Muscle of leg (tissue), 11 donors: ENCODE measurements around the gene R3HDM1. TPM values are rescaled to one million over a fixed set of nuclear protein-coding genes. Genes with fewer than 3 reads are reported as not detected.

ENCODE experiments used
- DNase-seq: peaks from one replicate; pipeline ENCODE4 v3.0.0; 2013
- H3K27ac ChIP-seq: one replicate; pipeline ENCODE4 v1.5.1; 2013; ENCODE audit warnings: mild to moderate bottlenecking, low read length, control low read depth
- H3K27me3 ChIP-seq: one replicate; pipeline ENCODE4 v1.6.1; 2013; ENCODE audit warnings: low read length; ENCODE audit not compliant: control insufficient read depth, insufficient read depth
- H3K36me3 ChIP-seq: one replicate; pipeline ENCODE4 v1.6.1; 2013; ENCODE audit warnings: low read length; ENCODE audit not compliant: control insufficient read depth, insufficient read depth
- H3K4me1 ChIP-seq: one replicate; pipeline ENCODE4 v1.6.1; 2013; ENCODE audit warnings: low read length; ENCODE audit not compliant: control insufficient read depth, insufficient read depth
- H3K4me3 ChIP-seq: one replicate; pipeline ENCODE4 v1.5.1; 2013; ENCODE audit warnings: low read length, control low read depth
- H3K9me3 ChIP-seq: replicated peaks from 2 replicates; pipeline ENCODE4 v1.6.1; 2013; ENCODE audit warnings: low read depth, low read length; ENCODE audit not compliant: control insufficient read depth
- WGBS: methylation state at CpG from one replicate; pipeline ENCODE4 v1.1.5; 2013; ENCODE audit warnings: missing lambda C conversion rate; ENCODE audit not compliant: insufficient coverage; 5-methylcytosine and 5-hydroxymethylcytosine counted together
- polyA plus RNA-seq, 8 donors: library from polyadenylated mRNA; unstranded; fragments of 120-200 nt; gene quantifications; one replicate each; pipeline versions ENCODE4 v1.2.1 to v1.2.3, GENCODE V29; 2013; ENCODE audit warnings: inconsistent platforms in 1 of 8, low replicate concordance in 1 of 8; ENCODE audit not compliant: insufficient read length in 8 of 8, insufficient read depth in 1 of 8
- total RNA-seq: library from RNA; stranded (reverse); fragments of 120-200 nt; gene quantifications from one replicate; pipeline ENCODE4 v1.2.4, GENCODE V29; 2013

The R3HDM1 gene
- total and polyA plus RNA-seq, 9 donors = 10.4 to 29.7 (median 23.7) TPM

- Histone ChIP-seq H3K27me3 (no peaks in the 10 kb centered on the region), H3K27ac (no peak overlapping the region), H3K4me1 (no peaks in the 10 kb centered on the region), H3K4me3 (no peak overlapping the region), H3K9me3 (peaks cover 6% of the 10 kb centered on the region), H3K36me3 (peaks cover 49% of the 10 kb centered on the region)
- DNase-seq = no peak
Observed at GRCh38 chr2:135762022-135762421, 230.7 kb downstream of the R3HDM1 start.

GRCh38 chr2:135762530-135762929 is 231.2 kb downstream of the R3HDM1 start:
- Histone ChIP-seq H3K4me3 (no peak overlapping the region), H3K9me3 (peaks cover 3% of the 10 kb centered on the region), H3K4me1 (no peaks in the 10 kb centered on the region), H3K36me3 (peaks cover 46% of the 10 kb centered on the region), H3K27ac (no peak overlapping the region), H3K27me3 (no peaks in the 10 kb centered on the region)
- WGBS = 100% methylated on average over 1 of the region's 1 CpG
- DNase-seq = no peak

GRCh38 chr2:135768863-135769262 is 237.6 kb downstream of the R3HDM1 start:
- H3K4me3 ChIP-seq = no peak overlapping the region
- H3K36me3 ChIP-seq = peaks cover 53% of the 10 kb centered on the region
- H3K4me1 ChIP-seq = no peaks in the 10 kb centered on the region
- no peaks in the 10 kb centered on the region for H3K27me3 ChIP-seq
- 97% methylated on average over 7 of the region's 8 CpGs for WGBS
- DNase-seq = no peak
- no peak overlapping the region for H3K27ac ChIP-seq
- H3K9me3 ChIP-seq = peaks cover 3% of the 10 kb centered on the region

DNA sequence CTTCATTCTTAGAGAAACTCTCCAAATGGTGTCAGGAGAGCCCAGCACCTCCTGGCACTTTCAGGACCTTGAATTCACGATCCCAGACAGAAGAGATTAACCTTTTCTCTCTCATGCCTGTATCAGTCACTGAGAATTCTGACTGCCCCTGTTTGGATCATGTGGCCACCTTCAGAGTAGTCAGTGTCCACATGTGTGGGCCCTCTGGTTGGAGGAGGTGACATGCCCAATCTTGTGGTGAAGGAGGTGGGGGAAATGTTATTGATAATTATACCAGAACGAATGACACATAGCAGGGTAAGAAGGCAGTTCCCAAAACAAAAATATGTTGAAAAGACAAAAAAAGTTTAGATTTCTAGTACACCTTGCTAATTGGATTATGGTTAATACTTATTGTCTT is 242.0 kb downstream of the R3HDM1 start:
- no peak overlapping the region for H3K27ac ChIP-seq
- no CpG with 5 or more reads among the region's 2 CpGs for WGBS
- no peaks in the 10 kb centered on the region for H3K27me3 ChIP-seq
- DNase-seq = no peak
- H3K36me3 ChIP-seq = peaks cover 56% of the 10 kb centered on the region
- no peak overlapping the region for H3K4me3 ChIP-seq
- peaks cover 3% of the 10 kb centered on the region for H3K9me3 ChIP-seq
- H3K4me1 ChIP-seq = no peaks in the 10 kb centered on the region

- H3K9me3 ChIP-seq = peaks cover 3% of the 10 kb centered on the region
- H3K4me1 ChIP-seq = no peaks in the 10 kb centered on the region
- no peak overlapping the region for H3K4me3 ChIP-seq
- H3K27me3 ChIP-seq = no peaks in the 10 kb centered on the region
- no peak for DNase-seq
- no peak overlapping the region for H3K27ac ChIP-seq
- peaks cover 50% of the 10 kb centered on the region for H3K36me3 ChIP-seq
Observed at GRCh38 chr2:135773917-135774316, 242.6 kb downstream of the R3HDM1 start.

Other genes starting within 250 kb of the R3HDM1 start
- 9.1 TPM for gene ZRANB3, start 266 bp upstream of the R3HDM1 start, total RNA-seq
- 1 to 10 TPM; 4.9 to 8.0 (median 6.5) TPM for gene ZRANB3, start 266 bp upstream of the R3HDM1 start, polyA plus RNA-seq
- 41.8 TPM for gene UBXN4, start 210.4 kb downstream of the R3HDM1 start, total RNA-seq
- gene UBXN4, start 210.4 kb downstream of the R3HDM1 start, polyA plus RNA-seq = 10 to 100 TPM; 60.5 to 81.8 (median 68.4) TPM